ENCODE measurements around the gene CTBP1. TPM values are rescaled to one million over a fixed set of nuclear protein-coding genes. Genes with fewer than 3 reads are reported as not detected.

Gene CTBP1
- total RNA-seq, 1 experiment from 2014 or later, result 187 TPM

DNA sequence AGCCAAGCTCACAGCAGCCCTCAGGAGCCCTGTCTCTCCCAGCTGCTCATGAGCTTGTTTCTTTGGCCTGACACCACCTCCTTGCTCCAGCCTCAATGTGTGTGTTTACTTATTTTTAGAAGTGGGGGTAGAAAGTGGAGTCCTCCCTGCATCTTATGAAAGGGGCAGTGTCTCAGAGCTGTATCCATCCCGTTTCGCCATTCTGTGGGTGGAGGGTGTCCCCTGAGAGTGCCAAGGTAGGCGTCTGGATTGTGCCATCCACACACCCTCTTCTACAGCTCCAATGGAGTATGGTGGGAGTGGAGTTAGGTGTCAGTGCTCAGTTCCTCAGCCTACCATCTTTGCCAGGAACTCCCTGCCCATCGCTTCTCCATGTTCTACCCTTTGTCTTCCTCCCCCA, 84.9 kb downstream of the CTBP1 start:
- Histone ChIP-seq H3K27me3 (replicated peaks; ENCODE audit: insufficient read depth, low read depth, low read length, poor library complexity) (peaks cover 22% of the 10 kb centered on the region), H3K4me3 (ENCODE audit: low read depth, low read length, poor library complexity, severe bottlenecking) (no peak overlapping the region), H3K4me1 (ENCODE audit: insufficient read depth, low read length, poor library complexity, severe bottlenecking) (peaks cover 4% of the 10 kb centered on the region), H3K9me3 (ENCODE audit: low read depth, low read length, poor library complexity, severe bottlenecking) (no peaks in the 10 kb centered on the region), H3K27ac (ENCODE audit: low read depth, low read length, poor library complexity, severe bottlenecking) (no peak overlapping the region), H3K36me3 (ENCODE audit: insufficient read depth, low read length, poor library complexity, severe bottlenecking) (no peaks in the 10 kb centered on the region)
- intact Hi-C loops (cut with micrococcal nuclease; ENCODE audit: unreplicated experiment), result no loop called here
- ChIA-PET POLR2A (ENCODE audit: low non-redundant PET) (no interaction called here), CTCF (no interaction called here)
- no TSS peak for BruUV-seq (replicated peaks)
- DNase-seq (ENCODE audit: low spot score), result no peak
- no peak for TF ChIP-seq CTCF (conservative IDR thresholded peaks at IDR 0.05; ENCODE audit: low read depth, low read length)
- no peak for TF ChIP-seq EZH2 (IDR thresholded peaks at IDR 0.05; ENCODE audit: borderline replicate concordance, low read depth, low read length, poor library complexity, severe bottlenecking)

Other genes with a start within 250 kb of the CTBP1 start
- 30.4 and 40.8 TPM in 2 replicates for gene FGFRL1, start 237.5 kb downstream of the CTBP1 start, total RNA-seq (2021)
- gene RNF212, start 135.6 kb downstream of the CTBP1 start, total RNA-seq (2021), result 2.4 and 2.8 TPM in 2 replicates
- gene SPON2, start 76.5 kb downstream of the CTBP1 start, total RNA-seq (2021), result 2.3 and 4.8 TPM in 2 replicates
- 85.9 and 87.0 TPM in 2 replicates for gene MAEA, start 40.8 kb upstream of the CTBP1 start, total RNA-seq (2021)
- 20.3 and 27.8 TPM in 2 replicates for gene UVSSA, start 98.1 kb upstream of the CTBP1 start, total RNA-seq (2021)
- not detected in 2 replicates for gene NKX1-1, start 157.3 kb upstream of the CTBP1 start, total RNA-seq (2021)

Data from A673 (cell line).